ENCODE results near the gene UQCRFS1.

The UQCRFS1 gene

DNA sequence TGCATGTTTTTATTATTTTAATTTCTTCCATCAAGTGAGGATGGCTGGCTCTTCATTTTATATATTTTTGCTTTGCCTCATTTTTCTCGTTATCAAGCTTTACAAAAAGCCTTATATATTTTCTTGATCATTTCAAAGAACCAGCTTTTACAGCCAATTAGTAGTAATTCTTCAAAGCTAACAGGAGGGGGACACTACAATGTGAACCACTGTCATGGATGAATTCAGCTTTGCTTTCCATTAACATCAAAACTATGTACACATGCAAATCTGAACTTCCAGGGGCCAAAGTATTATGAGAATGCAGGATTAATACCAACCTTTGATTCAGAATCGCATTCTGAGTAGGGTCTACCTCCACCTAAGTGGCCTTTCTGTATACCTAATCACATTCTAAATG is 11.1 kb downstream of the UQCRFS1 start:
- TF ChIP-seq CTCF (IDR thresholded peaks at IDR 0.05; ENCODE audit: low read depth, low read length): no peak
- no peak overlapping the region for H3K4me3 ChIP-seq (ENCODE audit: low read depth, low read length)

DNA sequence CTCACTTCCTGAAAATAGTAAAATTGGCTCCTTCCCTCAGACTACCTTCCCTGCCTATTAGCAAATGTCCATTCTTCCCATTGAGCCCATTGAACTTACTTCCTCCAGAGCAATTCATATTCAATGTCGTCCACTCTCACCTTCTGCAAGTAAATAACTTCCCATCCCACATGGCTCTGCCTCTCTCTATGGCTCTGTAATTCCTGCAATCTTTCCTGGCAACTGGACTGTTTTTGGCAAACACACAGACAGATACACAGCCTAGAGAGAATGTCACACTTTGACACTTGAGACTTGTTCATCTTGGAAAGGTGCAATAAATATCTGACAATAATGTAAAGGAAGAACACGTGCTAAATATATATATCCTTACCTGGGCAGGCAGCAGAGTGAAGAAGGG is 18.3 kb downstream of the UQCRFS1 start:
- no peak overlapping the region for H3K4me3 ChIP-seq (ENCODE audit: low read depth, low read length)
- no peak for TF ChIP-seq CTCF (IDR thresholded peaks at IDR 0.05; ENCODE audit: low read depth, low read length)

DNA sequence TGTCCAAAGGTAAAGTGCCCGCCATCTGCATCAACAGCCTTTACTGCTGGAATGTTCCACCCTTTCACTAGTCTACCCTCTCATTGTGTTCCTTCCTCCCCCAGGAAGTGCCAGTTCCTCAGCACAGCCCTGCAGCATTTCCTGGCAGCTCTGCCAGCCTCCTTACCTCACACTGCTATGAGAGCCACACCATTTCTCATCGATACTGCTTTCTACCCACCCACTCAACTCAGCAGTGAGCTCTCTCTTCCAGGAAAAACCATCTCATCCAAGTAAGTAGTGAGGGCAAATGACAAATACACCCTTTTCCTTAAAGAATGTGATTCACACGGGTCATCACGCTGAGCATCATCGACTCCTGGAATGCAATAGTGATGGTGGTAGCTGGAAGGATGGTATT is 19.8 kb downstream of the UQCRFS1 start:
- TF ChIP-seq CTCF (IDR thresholded peaks at IDR 0.05; ENCODE audit: low read depth, low read length): no peak
- H3K4me3 ChIP-seq (ENCODE audit: low read depth, low read length): no peak overlapping the region

- no peak overlapping the region for H3K4me3 ChIP-seq (ENCODE audit: low read depth, low read length)
- no peak for TF ChIP-seq CTCF (IDR thresholded peaks at IDR 0.05; ENCODE audit: low read depth, low read length)
Measured at GRCh38 chr19:29191005-29191404, 21.9 kb downstream of the UQCRFS1 start.

DNA sequence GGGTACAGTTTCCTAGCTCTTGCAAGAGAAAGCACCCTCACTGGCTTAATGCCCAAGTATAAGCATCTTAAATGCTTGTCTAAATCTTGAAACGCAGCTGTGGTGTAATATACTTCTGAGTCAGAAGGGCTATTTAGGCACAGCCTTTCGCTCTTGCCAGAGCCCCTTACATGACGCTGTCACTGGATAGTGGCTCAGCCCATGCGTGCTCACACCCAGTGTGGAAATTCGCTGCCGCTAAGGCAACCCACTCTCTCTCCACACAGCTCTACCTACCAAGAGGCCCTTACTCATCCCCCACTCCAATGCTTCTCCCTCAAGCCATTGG is 24.0 kb downstream of the UQCRFS1 start:
- no peak for TF ChIP-seq CTCF (IDR thresholded peaks at IDR 0.05; ENCODE audit: low read depth, low read length)
- H3K4me3 ChIP-seq (ENCODE audit: low read depth, low read length): no peak overlapping the region

DNA sequence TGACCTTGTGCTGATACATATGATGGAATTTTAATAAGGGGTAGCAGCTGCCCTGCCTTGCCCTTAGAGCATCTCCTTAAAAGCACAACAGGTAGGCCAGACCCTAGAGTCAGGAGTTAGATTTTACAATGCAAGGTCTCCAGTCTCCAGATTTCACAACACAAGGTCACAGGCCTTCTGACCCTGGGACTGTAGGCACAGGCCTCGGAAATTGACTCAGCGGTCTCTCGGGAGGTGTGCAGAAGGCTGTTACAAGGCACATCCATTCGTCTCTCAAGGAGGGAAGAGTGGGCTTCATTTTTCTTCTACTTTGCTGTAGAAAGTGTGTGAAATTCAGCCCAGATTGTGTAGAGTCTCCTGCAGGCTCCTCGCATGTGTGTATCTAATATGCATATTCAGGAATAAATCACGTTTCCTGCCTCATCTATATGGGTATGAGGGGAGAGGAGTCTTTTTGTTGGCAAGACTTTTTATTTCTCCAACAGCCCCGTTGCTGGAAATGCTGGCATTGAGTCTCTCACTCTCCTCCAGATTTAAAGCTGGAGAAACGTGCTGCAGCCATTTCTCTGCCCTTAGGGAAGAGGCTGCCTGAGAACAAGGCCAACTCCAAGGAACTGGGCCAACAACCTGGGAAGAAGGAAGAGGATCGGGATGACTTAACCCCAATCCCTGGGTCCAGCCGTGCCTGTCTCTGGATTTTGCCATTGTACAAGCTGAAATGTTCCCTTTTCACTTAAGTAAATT is 24.5 kb downstream of the UQCRFS1 start:
- H3K4me3 ChIP-seq (ENCODE audit: low read depth, low read length): no peak overlapping the region
- no peak for TF ChIP-seq CTCF (IDR thresholded peaks at IDR 0.05; ENCODE audit: low read depth, low read length)

- H3K4me3 ChIP-seq (ENCODE audit: low read depth, low read length): no peak overlapping the region
- TF ChIP-seq CTCF (IDR thresholded peaks at IDR 0.05; ENCODE audit: low read depth, low read length): no peak
Measured at GRCh38 chr19:29187676-29188075, 25.3 kb downstream of the UQCRFS1 start.

Data from WI38 (cell line).